HG03442 (cell line): ENCODE measurements around the gene STXBP5.
"Not testable (repeated sequence)": the region's sequence is repeated elsewhere in the genome, so short reads cannot be mapped to it uniquely, and the experiment has no call there.

Experiments used
- ATAC-seq: cut with Tn5 transposase; IDR thresholded peaks from one replicate; pipeline ENCODE4 v1.9.1; 2021; ENCODE audit warnings: mild to moderate bottlenecking, moderate library complexity; ENCODE audit not compliant: unreplicated experiment

STXBP5 gene

GRCh38 chr6:147372806-147373205, 168.6 kb downstream of the STXBP5 start:
- no peak for ATAC-seq

- ATAC-seq = no peak
Observed at GRCh38 chr6:147378819-147379218, 174.6 kb downstream of the STXBP5 start.

- not testable (repeated sequence) for ATAC-seq
Observed at GRCh38 chr6:147380841-147381240, 176.6 kb downstream of the STXBP5 start.

GRCh38 chr6:147381712-147382111, 177.5 kb downstream of the STXBP5 start:
- ATAC-seq = no peak

- ATAC-seq = no peak
Observed at GRCh38 chr6:147382945-147383554, 178.8 kb downstream of the STXBP5 start.

- ATAC-seq = peak; percentile 42
Observed at GRCh38 chr6:147384029-147384428, 179.8 kb downstream of the STXBP5 start.

GRCh38 chr6:147384737-147385710, 180.8 kb downstream of the STXBP5 start:
- peak; percentile 77 for ATAC-seq

- ATAC-seq = no peak
Observed at GRCh38 chr6:147389463-147389862, 185.2 kb downstream of the STXBP5 start.

GRCh38 chr6:147390909-147391536, 186.8 kb downstream of the STXBP5 start:
- ATAC-seq = no peak

GRCh38 chr6:147392917-147393625, 188.9 kb downstream of the STXBP5 start:
- peak; percentile 67 for ATAC-seq

- ATAC-seq = no peak
Observed at GRCh38 chr6:147395158-147395557, 190.9 kb downstream of the STXBP5 start.

- ATAC-seq = no peak
Observed at GRCh38 chr6:147397306-147397705, 193.1 kb downstream of the STXBP5 start.

GRCh38 chr6:147400968-147401367, 196.8 kb downstream of the STXBP5 start:
- no peak for ATAC-seq

GRCh38 chr6:147401779-147402178, 197.6 kb downstream of the STXBP5 start:
- ATAC-seq = no peak

- ATAC-seq = no peak
Observed at GRCh38 chr6:147406783-147407182, 202.6 kb downstream of the STXBP5 start.

- ATAC-seq = no peak
Observed at GRCh38 chr6:147407571-147407970, 203.4 kb downstream of the STXBP5 start.

- no peak for ATAC-seq
Observed at GRCh38 chr6:147416622-147417021, 212.4 kb downstream of the STXBP5 start.

- no peak for ATAC-seq
Observed at GRCh38 chr6:147417954-147418353, 213.7 kb downstream of the STXBP5 start.

- ATAC-seq = no peak
Observed at GRCh38 chr6:147418523-147418922, 214.3 kb downstream of the STXBP5 start.

- no peak for ATAC-seq
Observed at GRCh38 chr6:147421903-147422302, 217.7 kb downstream of the STXBP5 start.

- ATAC-seq = no peak
Observed at GRCh38 chr6:147423111-147423510, 218.9 kb downstream of the STXBP5 start.
